ENCODE data around the gene TMEM170B. TPM values are rescaled to one million over a fixed set of nuclear protein-coding genes. Genes with fewer than 3 reads are reported as not detected.

Gene TMEM170B
- total RNA-seq, 4 donors from 2014 or later: 0.57 to 2.7 (median 1.1) TPM

GRCh38 chr6:11528996-11529395 is 8.6 kb upstream of the TMEM170B start:
- TF ChIP-seq, protein P1, sequence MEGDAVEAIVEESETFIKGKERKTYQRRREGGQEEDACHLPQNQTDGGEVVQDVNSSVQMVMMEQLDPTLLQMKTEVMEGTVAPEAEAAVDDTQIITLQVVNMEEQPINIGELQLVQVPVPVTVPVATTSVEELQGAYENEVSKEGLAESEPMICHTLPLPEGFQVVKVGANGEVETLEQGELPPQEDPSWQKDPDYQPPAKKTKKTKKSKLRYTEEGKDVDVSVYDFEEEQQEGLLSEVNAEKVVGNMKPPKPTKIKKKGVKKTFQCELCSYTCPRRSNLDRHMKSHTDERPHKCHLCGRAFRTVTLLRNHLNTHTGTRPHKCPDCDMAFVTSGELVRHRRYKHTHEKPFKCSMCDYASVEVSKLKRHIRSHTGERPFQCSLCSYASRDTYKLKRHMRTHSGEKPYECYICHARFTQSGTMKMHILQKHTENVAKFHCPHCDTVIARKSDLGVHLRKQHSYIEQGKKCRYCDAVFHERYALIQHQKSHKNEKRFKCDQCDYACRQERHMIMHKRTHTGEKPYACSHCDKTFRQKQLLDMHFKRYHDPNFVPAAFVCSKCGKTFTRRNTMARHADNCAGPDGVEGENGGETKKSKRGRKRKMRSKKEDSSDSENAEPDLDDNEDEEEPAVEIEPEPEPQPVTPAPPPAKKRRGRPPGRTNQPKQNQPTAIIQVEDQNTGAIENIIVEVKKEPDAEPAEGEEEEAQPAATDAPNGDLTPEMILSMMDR (IDR thresholded peaks at IDR 0.05): no peak
- TF ChIP-seq POLR2A (IDR thresholded peaks at IDR 0.05): no peak
- Histone ChIP-seq H3K27ac (no peak overlapping the region), H3K9me3 (no peaks in the 10 kb centered on the region), H3K27me3 (no peaks in the 10 kb centered on the region), H3K36me3 (no peaks in the 10 kb centered on the region), H3K4me3 (no peak overlapping the region), H3K4me1 (no peaks in the 10 kb centered on the region)
- DNase-seq: no peak
- intact Hi-C loops (cut with DNase I): no loop called here
- WGBS, 2 donors: 69 to 85% methylated on average over 2 of the region's 2 CpGs

DNA sequence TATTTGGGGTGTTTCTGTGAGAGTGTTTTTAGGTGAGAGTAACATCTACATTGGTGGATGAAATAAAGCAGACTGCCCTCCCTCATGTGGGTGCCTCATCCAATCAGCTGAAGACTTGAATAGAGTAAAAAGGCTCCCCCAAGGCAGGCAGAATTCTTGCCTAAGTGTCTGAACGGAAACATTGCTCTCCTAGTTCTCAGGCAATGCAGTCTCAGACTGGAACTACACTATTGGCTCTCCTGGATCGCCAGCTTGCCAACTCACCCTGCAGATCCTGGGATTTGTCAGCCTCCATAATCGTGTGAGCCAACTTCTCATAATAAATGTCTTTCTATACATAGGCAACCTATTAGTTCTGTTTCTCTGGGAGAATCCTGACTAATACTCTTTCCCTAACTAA is 5.5 kb upstream of the TMEM170B start:
- DNase-seq: no peak
- no peaks in the 10 kb centered on the region for H3K9me3 ChIP-seq
- H3K27me3 ChIP-seq: peaks cover 0 to 5% (median 0%) of the 10 kb centered on the region in 4 donors
- H3K36me3 ChIP-seq: no peaks in the 10 kb centered on the region
- intact Hi-C loops (cut with DNase I): no loop called here
- no peak for TF ChIP-seq POLR2A (IDR thresholded peaks at IDR 0.05)
- TF ChIP-seq, protein P1 (IDR thresholded peaks at IDR 0.05): no peak
- H3K4me1 ChIP-seq: peaks cover 6 to 8% (median 7%) of the 10 kb centered on the region in 3 donors
- no peak overlapping the region for H3K4me3 ChIP-seq
- H3K27ac ChIP-seq: no peak overlapping the region
- 37 to 53% methylated on average over 3 of the region's 3 CpGs for WGBS, 2 donors

GRCh38 chr6:11534561-11534960 is 3.0 kb upstream of the TMEM170B start:
- no peak for TF ChIP-seq POLR2A (IDR thresholded peaks at IDR 0.05)
- no peaks in the 10 kb centered on the region for H3K9me3 ChIP-seq
- no peak overlapping the region for H3K4me3 ChIP-seq
- DNase-seq: no peak
- 85 to 95% methylated on average over 3 to 5 of the region's 5 CpGs for WGBS, 2 donors
- intact Hi-C loops (cut with DNase I): no loop called here
- peaks cover 0 to 22% (median 0%) of the 10 kb centered on the region in 4 donors for H3K27me3 ChIP-seq
- H3K36me3 ChIP-seq: no peaks in the 10 kb centered on the region
- no peak overlapping the region for H3K27ac ChIP-seq
- peaks cover 6 to 20% (median 8%) of the 10 kb centered on the region in 3 donors for H3K4me1 ChIP-seq

- peaks cover 6 to 20% (median 8%) of the 10 kb centered on the region in 3 donors for H3K4me1 ChIP-seq
- H3K9me3 ChIP-seq: no peaks in the 10 kb centered on the region
- TF ChIP-seq POLR2A (IDR thresholded peaks at IDR 0.05): no peak
- H3K4me3 ChIP-seq: no peak overlapping the region
- no peaks in the 10 kb centered on the region for H3K36me3 ChIP-seq
- DNase-seq: no peak
- peaks cover 0 to 22% (median 0%) of the 10 kb centered on the region in 4 donors for H3K27me3 ChIP-seq
- H3K27ac ChIP-seq: no peak overlapping the region
- 10 to 21% methylated on average over 2 of the region's 2 CpGs for WGBS, 2 donors
- intact Hi-C loops (cut with DNase I): no loop called here
Measured at GRCh38 chr6:11535801-11536230, 1.7 kb upstream of the TMEM170B start.

DNA sequence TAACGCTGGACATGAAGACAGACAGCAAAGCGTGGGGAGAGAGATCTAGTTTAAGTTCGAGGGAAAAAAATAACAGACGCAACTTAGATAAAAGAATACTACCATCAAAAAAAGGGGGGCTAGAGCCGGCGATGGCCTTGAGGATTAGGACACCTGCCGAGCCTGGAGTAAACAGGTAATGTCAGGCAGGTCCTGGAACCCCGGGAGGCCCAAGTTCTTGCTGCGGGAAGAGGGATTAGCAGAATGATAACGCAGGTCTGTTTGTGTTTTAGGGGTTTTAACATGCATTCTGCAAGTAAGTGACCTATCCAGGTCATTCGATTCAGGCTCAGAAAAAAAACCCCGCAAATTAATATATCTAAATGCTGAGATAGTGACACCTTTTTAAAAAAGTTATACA is 754 bp upstream of the TMEM170B start:
- Histone ChIP-seq H3K36me3 (no peaks in the 10 kb centered on the region), H3K27ac (peak overlapping the region; percentile 57 to 89 (median 74)), H3K4me3 (peak overlapping the region; percentile 62 to 94 (median 83)), H3K4me1 (peaks cover 6 to 20% (median 8%) of the 10 kb centered on the region in 3 donors), H3K9me3 (no peaks in the 10 kb centered on the region), H3K27me3 (peaks cover 0 to 22% (median 0%) of the 10 kb centered on the region in 4 donors)
- intact Hi-C loops (cut with DNase I): no loop called here
- no peak for TF ChIP-seq POLR2A (IDR thresholded peaks at IDR 0.05)
- TF ChIP-seq, protein P1 (IDR thresholded peaks at IDR 0.05): no peak
- no peak for DNase-seq
- WGBS, 2 donors: 0% methylated on average over 11 to 12 of the region's 12 CpGs

DNA sequence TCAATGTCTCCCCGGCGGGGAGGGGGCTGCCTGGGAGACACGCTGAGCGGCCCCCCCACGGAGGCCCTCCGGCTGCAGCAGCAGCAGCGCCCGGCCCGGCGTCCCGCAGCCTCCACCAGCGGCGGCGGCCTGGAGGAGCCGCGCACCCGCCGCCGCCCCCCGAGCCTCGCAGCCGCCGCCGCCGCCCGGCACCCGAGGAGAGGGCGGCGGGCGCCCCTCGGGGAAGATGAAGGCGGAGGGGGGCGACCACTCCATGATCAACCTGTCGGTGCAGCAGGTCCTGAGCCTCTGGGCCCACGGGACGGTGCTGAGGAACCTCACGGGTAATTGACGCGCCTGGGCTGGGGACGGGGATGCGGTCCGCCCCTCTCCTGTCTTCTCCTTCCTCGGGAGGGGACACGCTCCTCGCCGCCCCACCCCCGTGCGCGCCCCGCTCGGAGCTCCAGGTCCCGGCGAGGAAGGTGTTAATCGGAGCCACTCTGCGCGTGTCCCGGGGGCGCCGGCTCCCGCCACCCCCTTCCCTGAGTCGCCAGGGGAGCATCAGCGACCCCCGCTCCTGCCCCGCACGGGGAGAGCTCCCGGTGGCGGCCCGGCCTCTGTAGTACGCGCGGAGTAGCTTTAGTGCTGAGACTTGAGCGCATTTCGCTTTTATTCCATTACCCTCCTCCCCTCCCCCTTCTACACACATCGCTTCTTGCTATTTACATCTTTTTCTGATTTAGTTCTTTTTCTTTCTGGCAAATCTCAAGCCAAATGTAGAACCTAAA is 686 bp downstream of the TMEM170B start:
- no peak for DNase-seq
- intact Hi-C loops (cut with DNase I): no loop called here
- TF ChIP-seq POLR2A (IDR thresholded peaks at IDR 0.05): peak in 1 of 4 donors; percentile 30
- TF ChIP-seq, protein P1 (IDR thresholded peaks at IDR 0.05): no peak

More for the DNA sequence above, 686 bp downstream of the TMEM170B start:
- Histone ChIP-seq H3K27me3 (peaks cover 0 to 22% (median 0%) of the 10 kb centered on the region in 4 donors), H3K27ac (peak overlapping the region; percentile 61 to 89 (median 82)), H3K4me1 (peaks cover 6 to 20% (median 8%) of the 10 kb centered on the region in 3 donors), H3K36me3 (no peaks in the 10 kb centered on the region), H3K9me3 (no peaks in the 10 kb centered on the region), H3K4me3 (peak overlapping the region; percentile 62 to 94 (median 83))
- 0 to 1% methylated on average over 16 to 23 of the region's 74 CpGs for WGBS, 2 donors

All from esophagus squamous epithelium (tissue), 5 donors.